ENCODE results near the gene BAD.

Gene BAD

DNA sequence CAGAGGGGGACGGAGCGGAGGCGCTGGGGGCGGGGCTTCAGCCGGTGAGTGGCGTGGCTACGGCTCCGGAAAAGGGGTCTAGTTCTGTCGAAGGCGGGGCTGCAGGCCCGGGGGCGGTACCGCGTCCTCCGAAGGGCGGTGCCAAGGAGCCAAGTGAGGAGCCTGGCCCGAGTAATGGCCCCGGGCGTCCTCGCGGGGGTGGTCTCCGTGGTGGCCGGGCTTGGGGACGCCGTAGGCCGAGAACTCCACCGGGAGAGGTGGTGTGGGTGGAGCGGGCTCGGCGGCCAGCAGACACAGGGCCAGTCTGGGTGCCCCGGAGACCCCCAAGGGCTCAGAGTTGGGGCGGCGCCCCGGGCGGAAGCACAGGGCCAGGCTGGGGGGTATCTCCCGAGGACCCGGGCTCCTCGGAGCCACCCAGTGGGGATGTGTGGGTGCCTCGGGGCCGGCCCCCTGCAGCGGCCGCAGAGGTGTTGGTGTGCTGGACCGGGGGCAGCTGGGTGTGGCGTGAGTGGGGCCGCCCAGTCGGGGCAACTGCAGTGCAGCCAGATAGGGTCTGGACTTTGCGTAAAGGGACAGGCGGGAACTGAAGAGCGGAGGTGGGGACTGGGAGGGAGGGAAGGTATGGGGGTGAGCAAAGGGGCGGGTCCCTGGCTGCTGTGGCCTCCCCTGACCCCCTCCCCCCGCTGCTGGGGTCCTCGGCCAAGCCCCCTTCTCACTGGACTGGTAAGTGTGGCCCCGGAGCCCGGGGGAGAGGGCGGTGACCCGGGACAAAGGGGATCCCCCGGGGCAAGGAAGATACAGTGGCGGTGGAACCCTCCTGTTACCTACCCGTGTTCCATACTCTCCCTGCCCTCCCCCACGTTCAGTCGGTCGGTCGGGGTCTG lies 42.7 kb downstream of the BAD start:
- peak; percentile 16 to 99 for DNase-seq

DNA sequence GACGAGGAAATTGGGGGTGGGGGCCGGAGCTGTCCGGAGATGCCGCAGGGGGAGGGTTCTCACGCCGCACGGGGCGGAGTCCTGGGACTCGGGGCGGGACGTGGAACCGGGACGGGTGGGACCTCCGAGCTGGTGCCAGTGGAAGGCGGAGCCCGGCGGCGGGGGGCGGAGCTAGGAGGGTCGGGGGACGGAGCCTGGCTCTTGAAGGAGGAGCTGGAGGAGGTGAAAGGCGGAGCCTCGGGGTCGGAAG lies 43.3 kb downstream of the BAD start:
- peak in 1 of 2 donors; percentile 100 for DNase-seq

DNA sequence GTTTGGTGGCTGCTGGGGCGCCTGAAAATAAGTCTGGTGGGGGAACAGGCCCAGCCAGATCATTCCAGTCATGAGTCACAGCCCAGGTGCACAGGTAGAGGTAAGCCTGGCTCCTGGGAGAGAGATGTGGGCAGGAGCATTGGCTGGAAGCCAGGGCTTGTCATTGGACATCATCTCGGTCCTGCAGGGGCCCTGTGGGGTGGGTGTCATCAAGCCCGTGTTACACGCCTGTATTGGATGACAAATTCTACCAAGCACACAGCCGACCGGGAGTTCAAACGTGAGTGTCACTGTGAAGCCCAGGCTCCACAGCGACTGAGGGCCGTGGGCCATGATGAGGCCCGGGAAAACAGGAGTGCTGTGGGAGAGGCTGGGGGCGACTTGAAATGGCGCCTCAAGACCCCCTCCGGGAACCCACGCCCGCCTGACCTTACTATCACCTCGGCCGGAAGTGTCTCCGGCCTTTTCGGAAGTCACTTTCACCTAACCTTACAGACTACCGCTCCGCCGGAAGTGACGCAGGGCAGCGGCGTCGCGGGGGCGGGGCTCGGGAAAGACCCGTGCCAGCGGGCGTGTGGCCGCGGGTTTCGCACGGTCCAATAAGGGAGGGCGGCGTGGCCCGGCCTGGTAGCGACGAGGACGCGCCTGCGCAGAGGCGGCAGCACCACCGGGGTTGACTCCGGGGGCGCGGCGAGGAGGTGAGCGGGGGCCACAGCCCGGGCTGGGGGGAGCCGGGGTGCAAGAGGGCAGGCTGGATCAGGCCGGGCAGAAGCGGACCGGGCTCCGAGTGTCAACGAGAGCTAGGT lies 43.8 kb downstream of the BAD start, which contains the start of gene FKBP2:
TSS of gene FKBP2 (plus strand) at position 661 of the 806 bp plus-strand sequence. CDS start 1,293 bp downstream, outside the sequence.
- peak; percentile 99 for DNase-seq

DNA sequence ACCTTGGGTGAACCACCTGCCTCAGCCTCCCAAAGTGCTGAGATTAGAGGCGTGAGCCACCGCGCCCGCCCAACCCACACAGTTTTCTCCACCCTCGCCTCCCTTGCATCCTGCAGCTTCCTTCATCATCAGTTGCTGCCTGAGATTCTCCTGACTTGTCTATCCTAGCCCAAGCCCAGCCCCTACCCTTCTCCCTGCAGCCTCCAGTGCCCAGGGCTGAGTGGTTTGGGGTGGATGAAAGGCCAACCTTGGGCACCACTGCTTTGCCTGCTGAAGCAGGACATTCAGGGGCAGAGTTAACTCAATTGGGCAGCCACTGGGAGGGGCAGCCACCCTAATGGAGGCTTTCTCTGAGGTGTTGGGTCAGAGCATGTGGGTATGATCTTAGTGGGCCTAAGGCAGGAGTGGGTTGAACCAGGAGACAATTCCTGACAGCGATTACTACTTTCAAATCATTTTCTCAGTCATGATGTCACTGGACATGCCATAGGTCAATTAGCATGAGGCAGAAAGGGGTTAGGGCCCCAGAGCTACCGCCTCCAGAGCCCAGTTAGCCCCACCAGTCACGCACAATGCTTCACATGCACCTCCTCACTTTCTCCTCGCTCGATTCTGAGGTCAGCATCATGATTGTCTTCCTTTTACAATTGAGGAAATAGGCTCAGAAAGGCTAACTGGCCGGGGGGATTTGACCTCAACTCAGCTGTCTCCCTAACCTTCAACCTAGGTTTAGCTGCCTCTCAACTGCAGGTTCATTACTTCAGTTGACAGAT lies 44.6 kb downstream of the BAD start:
- peak in 1 of 2 donors; percentile 83 for DNase-seq

DNA sequence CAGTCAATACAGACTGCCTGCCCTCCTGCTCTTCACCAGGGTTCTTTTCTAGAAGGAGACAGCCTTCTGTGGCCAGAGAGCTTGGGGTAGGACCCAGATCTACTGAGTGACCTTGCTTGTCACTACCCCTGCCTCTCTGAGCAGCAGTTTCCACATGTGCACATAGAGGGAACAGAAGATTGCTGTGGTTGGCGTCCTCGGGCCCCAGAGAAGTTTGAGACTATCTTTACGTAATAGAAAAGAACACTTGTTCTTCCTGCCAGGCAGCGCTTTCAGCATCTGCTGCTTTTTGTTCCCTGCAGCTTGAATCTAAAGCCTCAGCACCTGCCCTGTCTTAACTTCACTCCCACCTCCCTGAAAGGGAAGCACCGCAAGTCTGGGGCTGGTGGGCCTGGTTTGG lies 45.5 kb downstream of the BAD start:
- peak in 1 of 2 donors; percentile 27 for DNase-seq

DNA sequence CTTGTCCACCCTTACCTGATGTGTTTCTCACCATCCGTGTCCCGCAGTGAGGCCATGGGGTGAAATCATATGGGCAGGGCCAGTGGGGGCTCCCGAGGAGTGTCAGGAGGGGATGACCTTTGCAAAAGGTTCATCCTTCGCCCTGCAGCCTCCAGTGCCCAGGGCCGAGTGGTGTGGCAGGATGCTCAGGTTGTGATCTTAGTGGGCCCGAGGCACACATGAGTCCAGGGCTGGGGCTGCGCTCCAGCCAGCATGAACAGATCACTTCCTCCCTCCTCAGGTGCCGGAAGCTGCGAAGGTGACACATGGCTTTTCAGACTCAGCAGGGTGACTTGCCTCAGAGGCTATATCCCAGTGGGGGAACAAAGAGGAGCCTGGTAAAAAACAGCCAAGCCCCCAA lies 46.4 kb downstream of the BAD start:
- no peak for DNase-seq

DNA sequence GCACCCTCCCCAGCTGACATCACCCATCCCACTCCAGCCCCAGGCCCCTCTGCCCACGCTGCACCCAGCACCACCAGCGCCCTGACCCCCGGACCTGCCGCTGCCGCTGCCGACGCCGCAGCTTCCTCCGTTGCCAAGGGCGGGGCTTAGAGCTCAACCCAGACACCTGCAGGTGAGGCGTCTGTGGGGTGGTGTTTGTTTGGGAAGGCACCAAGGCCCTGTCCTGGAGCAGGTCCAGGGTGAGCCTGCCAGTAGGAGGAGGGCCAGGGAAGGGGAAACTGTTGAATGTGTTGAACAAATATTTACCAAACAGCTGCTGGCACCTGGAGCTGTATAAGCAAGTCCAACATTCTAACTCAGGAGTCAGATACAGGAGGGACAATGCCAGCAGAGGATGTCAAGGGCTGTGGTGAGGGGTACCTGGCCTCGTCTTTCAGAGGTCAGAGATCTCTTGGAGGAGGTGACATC lies 46.9 kb downstream of the BAD start:
- no peak for DNase-seq

DNA sequence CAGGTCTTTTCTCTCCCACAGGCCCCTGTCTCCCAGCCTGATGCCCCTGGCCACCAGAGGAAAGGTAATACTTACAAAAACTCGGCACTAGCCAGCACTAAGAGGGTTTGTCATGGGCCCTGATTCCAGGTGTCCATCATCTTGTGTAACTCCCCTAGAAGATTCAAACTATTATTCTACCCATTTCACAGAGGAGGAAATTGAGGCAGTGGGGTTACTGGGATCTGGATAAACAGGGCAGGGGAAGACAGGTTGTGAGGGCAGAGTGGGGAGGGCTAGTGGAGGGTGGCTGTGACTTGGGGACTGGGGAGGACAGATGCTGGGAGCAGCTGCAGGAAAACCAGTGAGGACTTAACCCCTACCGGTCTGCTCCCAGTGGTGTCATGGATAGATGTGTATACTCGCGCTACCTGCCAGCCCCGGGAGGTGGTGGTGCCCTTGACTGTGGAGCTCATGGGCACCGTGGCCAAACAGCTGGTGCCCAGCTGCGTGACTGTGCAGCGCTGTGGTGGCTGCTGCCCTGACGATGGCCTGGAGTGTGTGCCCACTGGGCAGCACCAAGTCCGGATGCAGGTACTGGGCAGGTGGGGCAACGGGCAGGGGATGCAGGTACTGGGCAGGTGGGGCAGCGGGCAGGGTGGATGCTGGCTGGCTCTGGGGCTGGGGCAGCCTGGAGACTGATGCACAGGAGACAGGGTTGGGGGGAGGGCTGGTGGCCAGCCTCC lies 48.9 kb downstream of the BAD start:
- DNase-seq = no peak

DNA sequence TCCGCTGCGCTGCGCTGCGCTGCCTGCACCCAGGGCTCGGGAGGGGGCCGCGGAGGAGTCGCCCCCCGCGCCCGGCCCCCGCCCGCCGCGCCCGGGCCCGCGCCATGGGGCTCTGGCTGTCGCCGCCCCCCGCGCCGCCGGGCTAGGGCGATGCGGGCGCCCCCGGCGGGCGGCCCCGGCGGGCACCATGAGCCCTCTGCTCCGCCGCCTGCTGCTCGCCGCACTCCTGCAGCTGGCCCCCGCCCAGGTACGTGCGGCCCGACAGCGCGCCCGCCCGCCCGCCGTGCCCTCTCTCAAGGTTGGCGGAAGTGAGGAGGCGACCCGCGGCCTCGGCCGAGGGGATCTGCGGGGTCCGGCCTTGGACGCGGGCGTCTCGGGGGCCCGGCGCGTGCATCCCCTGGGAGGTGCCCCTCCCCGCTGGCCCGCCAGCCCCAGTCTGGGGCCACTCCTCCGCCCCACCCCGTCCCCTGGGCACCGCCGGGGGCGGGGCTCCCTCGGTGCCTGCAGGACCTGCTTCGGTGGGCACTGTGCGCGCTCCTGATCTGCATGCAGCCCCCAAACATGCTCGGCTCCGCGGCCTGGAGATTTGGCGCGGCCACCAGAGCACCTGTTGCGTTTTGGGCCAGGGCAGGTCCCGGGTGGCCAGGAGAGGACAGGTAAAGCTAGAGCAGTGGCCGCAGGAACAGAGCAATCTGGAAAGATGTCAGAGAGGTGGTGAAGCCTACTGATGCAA lies 49.7 kb downstream of the BAD start:
- peak; percentile 45 to 50 for DNase-seq

DNA sequence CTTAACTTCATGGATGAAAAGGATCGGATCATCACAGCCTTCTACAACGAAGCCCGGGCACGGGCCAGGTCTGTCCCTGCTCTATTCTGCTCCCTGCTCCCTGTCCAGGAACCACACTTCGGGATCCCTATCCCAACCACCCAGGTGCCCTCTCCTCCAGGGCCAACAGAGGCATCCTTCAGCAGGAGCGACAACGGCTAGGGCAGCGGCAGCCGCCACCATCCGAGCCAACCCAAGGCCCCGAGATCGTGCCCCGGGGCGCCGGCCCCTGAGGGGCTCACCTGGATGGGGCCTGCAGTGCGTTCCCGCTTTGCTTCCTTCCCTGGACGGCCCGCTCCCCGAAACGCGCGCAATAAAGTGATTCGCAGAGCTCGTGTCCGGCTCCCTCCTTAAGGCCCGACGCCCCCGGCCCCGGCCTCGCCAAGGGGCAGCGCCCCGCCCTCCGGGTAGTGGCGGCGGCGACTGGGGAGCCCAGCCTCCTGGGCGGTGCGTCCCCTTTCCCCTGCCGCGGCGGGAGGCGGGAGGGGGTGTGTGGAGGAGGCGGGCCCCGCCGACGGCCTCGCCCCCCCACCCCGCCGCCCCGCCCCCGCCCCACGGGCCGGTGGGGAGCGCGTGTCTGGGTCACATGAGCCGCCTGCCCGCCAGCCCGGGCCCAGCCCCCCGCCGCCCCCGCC lies 50.4 kb downstream of the BAD start, which contains the start of gene VEGFB:
TSS of gene VEGFB (plus strand) at position 672 of the 674 bp plus-strand sequence. CDS start 250 bp downstream, outside the sequence.
- DNase-seq = peak; percentile 81

DNA sequence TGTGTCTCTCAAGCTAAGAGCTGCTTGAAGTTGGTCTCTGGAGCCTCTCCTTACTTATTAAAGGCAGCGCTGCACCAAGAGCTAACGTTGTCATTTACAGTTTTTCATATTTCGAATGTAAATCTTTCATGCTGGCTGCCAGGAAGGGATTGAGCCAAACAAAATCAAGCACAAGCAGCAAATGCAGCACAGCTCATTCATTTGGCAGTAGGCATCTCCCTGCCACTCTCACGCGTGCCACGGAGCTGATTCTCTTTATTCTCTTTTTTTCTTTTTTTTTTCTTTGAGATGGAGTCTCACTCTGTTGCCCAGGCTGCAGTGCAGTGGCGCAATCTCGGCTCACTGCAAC lies 51.5 kb downstream of the BAD start:
- DNase-seq = no peak

DNA sequence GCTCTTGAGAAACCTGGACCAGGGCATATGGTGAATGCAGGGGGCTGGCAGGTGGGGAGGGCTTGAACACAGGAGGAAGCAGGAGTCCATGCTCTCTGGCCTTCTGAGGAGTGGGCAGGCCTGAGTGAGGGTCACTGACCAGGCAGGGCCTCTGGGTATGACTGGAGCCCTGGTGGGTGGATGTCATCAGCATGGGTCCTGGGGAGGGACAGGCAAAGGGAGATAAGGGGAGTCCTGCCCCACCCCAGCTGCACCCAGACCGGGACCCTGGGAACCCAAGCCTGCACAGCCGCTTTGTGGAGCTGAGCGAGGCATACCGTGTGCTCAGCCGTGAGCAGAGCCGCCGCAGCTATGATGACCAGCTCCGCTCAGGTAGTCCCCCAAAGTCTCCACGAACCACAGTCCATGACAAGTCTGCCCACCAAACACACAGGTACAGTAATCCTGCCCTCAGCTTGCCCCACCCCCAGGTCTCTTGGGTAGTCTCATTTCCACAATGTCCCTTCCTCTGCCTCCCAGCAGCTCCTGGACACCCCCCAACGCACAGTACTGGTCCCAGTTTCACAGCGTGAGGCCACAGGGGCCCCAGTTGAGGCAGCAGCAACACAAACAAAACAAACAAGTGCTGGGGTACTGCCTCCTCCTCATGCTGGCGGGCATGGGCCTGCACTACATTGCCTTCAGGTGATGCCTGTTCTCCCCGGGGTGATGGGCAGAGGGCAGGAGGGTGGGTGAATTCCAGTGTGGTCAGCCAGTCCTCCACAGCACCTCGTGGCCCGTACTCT lies 52.1 kb downstream of the BAD start:
- no peak for DNase-seq

DNA sequence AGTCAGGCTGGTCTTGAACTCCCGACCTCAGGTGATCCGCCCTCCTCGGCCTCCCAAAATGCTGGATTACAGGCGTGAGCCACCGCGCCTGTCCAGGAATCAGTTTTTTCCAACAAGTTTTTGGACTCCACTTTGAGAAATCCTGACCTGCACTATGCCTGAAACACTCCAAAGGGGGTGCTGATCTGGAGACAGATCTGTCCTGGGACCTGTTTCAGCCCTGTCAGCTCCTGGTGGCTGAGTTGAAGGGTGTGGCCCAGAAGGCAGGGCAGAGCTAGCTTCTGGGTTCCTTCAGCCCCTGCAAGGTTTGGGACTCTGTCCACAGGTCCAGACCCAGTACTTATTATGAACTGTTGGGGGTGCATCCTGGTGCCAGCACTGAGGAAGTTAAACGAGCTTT lies 52.9 kb downstream of the BAD start:
- DNase-seq = no peak

DNA sequence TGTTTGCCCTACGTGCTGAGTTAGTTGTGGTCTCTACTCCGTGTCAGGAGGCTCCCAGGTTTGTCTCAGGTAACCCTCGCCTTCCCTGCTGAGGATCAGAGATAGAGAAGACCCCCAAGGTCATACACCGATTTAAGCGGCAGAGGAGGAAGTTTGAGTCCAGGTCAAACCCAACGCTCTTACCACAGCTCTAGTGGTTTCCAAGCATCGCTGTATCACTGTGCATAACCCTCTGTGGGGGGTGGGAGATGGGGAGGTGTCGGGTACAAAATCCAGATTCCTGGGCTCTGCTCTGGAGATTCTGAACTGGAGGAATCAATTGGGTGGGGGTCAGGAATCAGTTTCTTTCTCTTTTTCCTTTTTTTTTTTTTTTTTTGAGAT lies 53.5 kb downstream of the BAD start:
- no peak for DNase-seq

DNA sequence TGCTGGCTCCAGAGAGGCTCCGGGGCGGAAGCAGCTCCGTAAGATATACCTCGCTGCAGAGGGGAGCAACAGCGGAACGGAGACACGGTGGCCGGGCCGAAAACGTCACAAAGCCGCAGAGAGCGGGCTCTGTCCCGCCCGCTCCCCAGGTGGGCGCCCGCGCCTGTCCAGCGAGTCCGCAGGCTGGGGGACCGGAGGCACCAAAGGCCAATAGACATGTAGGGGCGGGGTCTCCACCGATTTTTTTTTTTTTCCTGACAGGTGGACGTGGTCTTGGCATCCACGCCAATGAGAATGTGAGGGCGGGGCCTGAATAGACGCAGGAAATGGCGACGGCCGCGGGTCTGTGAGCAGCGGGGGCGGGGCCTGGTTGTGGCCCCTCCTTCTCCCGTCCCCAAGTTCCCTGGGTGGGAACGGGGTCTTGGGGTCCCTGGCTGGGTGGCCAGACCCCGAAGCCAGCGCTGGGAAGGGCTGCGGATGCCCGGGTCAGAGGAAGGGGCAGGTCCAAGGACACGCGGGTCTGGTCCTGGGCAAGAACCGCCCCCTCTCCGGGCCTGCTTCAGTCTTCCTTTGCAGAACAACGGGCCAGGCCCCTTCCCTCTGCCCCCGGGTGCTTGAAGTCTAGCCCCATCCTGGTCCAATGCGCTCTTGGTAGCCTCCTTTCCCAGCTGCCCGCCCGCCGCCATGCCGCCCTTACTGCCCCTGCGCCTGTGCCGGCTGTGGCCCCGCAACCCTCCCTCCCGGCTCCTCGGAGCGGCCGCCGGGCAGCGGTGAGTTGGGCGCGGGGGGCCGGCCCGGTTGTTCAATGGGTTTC lies 54.1 kb downstream of the BAD start, which contains the start of gene DNAJC4:
TSS of gene DNAJC4 (plus strand) at position 378 of the 814 bp plus-strand sequence. CDS start at position 685, 307 bp downstream.
- DNase-seq = peak; percentile 91

DNA sequence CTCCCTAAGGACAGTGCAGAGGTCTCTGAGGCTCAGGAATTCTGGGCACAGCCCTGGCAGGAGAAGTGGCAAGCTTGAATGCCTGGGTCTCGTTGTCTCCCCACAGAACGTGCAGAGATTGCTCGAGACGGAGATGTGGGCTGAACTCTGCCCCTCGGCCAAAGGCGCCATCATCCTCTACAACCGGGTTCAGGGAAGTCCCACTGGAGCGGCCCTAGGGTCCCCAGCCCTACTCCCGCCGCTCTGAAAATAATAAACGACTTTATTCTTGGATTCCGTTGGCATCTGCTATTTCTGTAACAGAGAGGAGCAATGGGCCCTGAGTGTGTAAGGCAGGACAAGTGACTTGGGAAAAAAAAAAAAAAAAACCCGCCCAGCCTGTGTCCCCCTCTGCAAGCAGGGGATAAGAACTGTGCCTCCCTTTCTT lies 54.7 kb downstream of the BAD start:
- no peak for DNase-seq

DNA sequence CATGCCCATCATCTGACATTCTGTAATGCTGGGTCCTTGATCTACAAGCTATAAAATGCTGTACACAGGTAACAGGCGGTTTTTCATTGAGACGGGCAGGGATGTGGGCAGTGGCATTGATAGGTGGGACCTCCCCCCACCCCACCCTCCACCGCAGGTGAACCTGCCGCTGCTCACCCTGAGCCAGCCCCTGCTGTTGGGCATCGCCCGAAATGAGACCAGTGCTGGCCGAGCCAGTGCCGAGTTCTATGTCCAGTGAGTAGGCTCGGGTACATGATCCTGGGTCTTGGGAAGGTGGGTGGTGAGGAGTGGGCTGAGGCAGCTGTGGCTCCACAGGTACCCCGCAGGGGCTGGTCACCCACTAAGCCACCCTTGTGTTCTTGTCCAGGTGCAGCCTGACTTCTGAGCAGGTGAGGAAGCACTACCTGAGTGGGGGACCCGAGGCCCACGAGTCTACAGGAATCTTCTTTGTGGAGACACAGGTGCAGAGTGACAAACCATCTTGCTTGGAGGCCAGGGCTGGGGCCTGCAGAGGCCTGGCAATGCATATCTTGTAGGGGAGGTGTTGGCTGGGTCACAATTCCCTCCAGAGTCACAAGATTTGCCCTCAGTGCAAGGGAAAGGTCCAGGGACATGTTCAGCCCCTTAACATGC lies 55.2 kb downstream of the BAD start:
- DNase-seq = no peak

DNA sequence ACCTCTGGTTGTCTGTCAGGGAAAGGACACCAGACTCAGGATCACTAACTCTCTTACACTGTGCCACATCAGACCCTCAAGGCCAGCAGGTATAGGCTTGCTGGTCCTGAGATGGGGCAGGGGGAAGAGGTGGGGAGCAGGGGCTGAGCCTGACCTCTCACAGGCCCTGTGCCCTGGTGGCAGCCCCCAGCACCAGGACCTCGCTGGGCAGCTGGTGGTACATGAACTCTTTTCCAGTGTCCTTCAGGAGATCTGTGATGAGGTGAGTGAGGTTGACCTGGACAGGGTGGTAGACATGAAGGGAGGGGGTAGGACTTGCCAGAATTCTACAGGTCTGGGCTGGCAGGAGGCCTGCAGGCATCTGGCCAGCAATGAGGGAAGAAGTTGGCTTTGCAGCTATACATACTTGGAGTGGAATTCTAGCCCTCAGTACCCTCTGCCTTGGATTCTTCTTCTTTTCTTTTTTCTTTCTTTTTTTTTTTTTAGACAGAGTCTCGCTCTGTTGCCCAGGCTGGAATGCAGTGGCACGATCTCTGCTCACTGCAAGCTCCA lies 57.0 kb downstream of the BAD start:
- no peak for DNase-seq

All from CD4-positive, alpha-beta T cell treated with Interleukin-1 beta for 1 hour (primary cell).